ENCODE measurements around the gene HNRNPH3. TPM values are rescaled to one million over a fixed set of nuclear protein-coding genes. Genes with fewer than 3 reads are reported as not detected.

Gene HNRNPH3
- total and polyA plus RNA-seq, 4 donors = 106 to 200 (median 128) TPM

Other genes with a start within 250 kb of the HNRNPH3 start
- gene MYPN, start 222.6 kb upstream of the HNRNPH3 start, total RNA-seq = under 1 TPM in 1 of 2 donors, not detected in 1; 0.10 TPM
- gene MYPN, start 222.6 kb upstream of the HNRNPH3 start, polyA plus RNA-seq = under 1 TPM in 1 of 2 donors, not detected in 1; 0.25 TPM
- under 1 TPM in 1 of 2 donors, not detected in 1; 0.23 TPM for gene ATOH7, start 100.0 kb upstream of the HNRNPH3 start, total RNA-seq
- not detected for gene ATOH7, start 100.0 kb upstream of the HNRNPH3 start, polyA plus RNA-seq
- 1 to 10 TPM; 6.8 to 7.7 TPM for gene PBLD, start 864 bp downstream of the HNRNPH3 start, total RNA-seq
- 10 to 100 TPM in 1 of 2 donors, 1 to 10 TPM in 1; 5.8 to 36.8 TPM for gene PBLD, start 864 bp downstream of the HNRNPH3 start, polyA plus RNA-seq
- 10 to 100 TPM; 31.6 to 44.6 TPM for gene RUFY2, start 75.2 kb downstream of the HNRNPH3 start, total RNA-seq
- 10 to 100 TPM in 1 of 2 donors, 1 to 10 TPM in 1; 9.1 to 14.9 TPM for gene RUFY2, start 75.2 kb downstream of the HNRNPH3 start, polyA plus RNA-seq
- gene DNA2, start 139.9 kb downstream of the HNRNPH3 start, total RNA-seq = 1 to 10 TPM; 3.9 to 5.9 TPM
- gene DNA2, start 139.9 kb downstream of the HNRNPH3 start, polyA plus RNA-seq = 1 to 10 TPM in 1 of 2 donors, under 1 TPM in 1; 0.64 to 2.5 TPM
- gene SLC25A16, start 195.5 kb downstream of the HNRNPH3 start, total RNA-seq = 10 to 100 TPM; 20.7 to 29.1 TPM
- 1 to 10 TPM; 5.5 to 9.0 TPM for gene SLC25A16, start 195.5 kb downstream of the HNRNPH3 start, polyA plus RNA-seq
- gene TET1, start 228.3 kb downstream of the HNRNPH3 start, total RNA-seq = 1 to 10 TPM; 2.2 to 3.6 TPM
- gene TET1, start 228.3 kb downstream of the HNRNPH3 start, polyA plus RNA-seq = under 1 TPM; 0.18 to 0.25 TPM